CD14-positive monocyte (primary cell): ENCODE data around the gene PAPOLA. TPM values are rescaled to one million over a fixed set of nuclear protein-coding genes. Genes with fewer than 3 reads are reported as not detected.

Experiments used
- DNase-seq, 3 donors: peaks; one replicate each; pipeline ENCODE4 v3.0.0-alpha.2; 2011 to 2022
- H2AFZ ChIP-seq: 2 replicates; pipeline ENCODE4 v1.6.0; 2012; ENCODE audit warnings: mild to moderate bottlenecking, low read depth, low read length, inconsistent platforms; ENCODE audit not compliant: insufficient read depth, poor library complexity, severe bottlenecking
- H3K27ac ChIP-seq, 2 donors: 1 replicate in 1 of 2; 2 replicates in 1 of 2; pipeline ENCODE4 v1.5.1; 2012 to 2013; ENCODE audit warnings: low read length in 2 of 2, control low read depth in 1 of 2, inconsistent platforms in 1 of 2, low read depth in 1 of 2, mild to moderate bottlenecking in 1 of 2
- H3K27me3 ChIP-seq, 2 donors: one replicate each; pipeline versions ENCODE4 v1.6.0 to v1.6.1; 2011 to 2013; ENCODE audit warnings: low read length in 2 of 2; ENCODE audit not compliant: control insufficient read depth in 2 of 2, insufficient read depth in 2 of 2
- H3K36me3 ChIP-seq, 2 donors: replicated peaks in 1 of 2; 1 replicate in 1 of 2; 2 replicates in 1 of 2; pipeline versions ENCODE4 v1.5.1 to v1.6.1; 2012 to 2013; ENCODE audit warnings: low read length in 2 of 2, control low read depth in 1 of 2, inconsistent platforms in 1 of 2, mild to moderate bottlenecking in 1 of 2; ENCODE audit not compliant: insufficient read depth in 2 of 2, control insufficient read depth in 1 of 2
- H3K4me1 ChIP-seq, 2 donors: 1 replicate in 1 of 2; 2 replicates in 1 of 2; pipeline versions ENCODE4 v1.5.1 to v1.6.1; 2012 to 2013; ENCODE audit warnings: low read length in 2 of 2, control low read depth in 1 of 2, inconsistent platforms in 1 of 2, mild to moderate bottlenecking in 1 of 2, moderate library complexity in 1 of 2; ENCODE audit not compliant: insufficient read depth in 2 of 2, control insufficient read depth in 1 of 2
- H3K4me2 ChIP-seq: replicated peaks from 2 replicates; pipeline ENCODE3; 2012; ENCODE audit warnings: low read length, moderate library complexity, mild to moderate bottlenecking; ENCODE audit not compliant: poor library complexity, severe bottlenecking; ENCODE audit errors: extremely low read depth
- H3K4me3 ChIP-seq, 3 experiments: fragments of 200-600 bp in 1 of 3; sonication (generic) in 1 of 3; replicated peaks in 1 of 3; 1 replicate in 2 of 3; 2 replicates in 1 of 3; pipeline ENCODE4 v1.5.1; 2011 to 2013; ENCODE audit warnings: low read length in 3 of 3, mild to moderate bottlenecking in 3 of 3, control low read depth in 2 of 3, low read depth in 2 of 3, inconsistent platforms in 1 of 3, moderate library complexity in 1 of 3
- H3K79me2 ChIP-seq: 2 replicates; pipeline ENCODE4 v1.6.0; 2012; ENCODE audit warnings: mild to moderate bottlenecking, control low read depth, inconsistent platforms, low read length, moderate library complexity; ENCODE audit not compliant: insufficient read depth
- H3K9ac ChIP-seq: 2 replicates; pipeline ENCODE4 v1.6.0; 2017; ENCODE audit warnings: low read length, mild to moderate bottlenecking; ENCODE audit not compliant: insufficient read depth, poor library complexity, severe bottlenecking
- H3K9me3 ChIP-seq, 2 donors: replicated peaks in 1 of 2; 1 replicate in 1 of 2; 2 replicates in 1 of 2; pipeline versions ENCODE4 v1.5.1 to v1.6.1; 2012 to 2013; ENCODE audit warnings: low read length in 2 of 2, control low read depth in 1 of 2; ENCODE audit not compliant: control insufficient read depth in 1 of 2, insufficient read depth in 1 of 2
- H4K20me1 ChIP-seq: 2 replicates; pipeline ENCODE4 v1.6.0; 2012; ENCODE audit warnings: mild to moderate bottlenecking, low read length, control low read depth, moderate library complexity; ENCODE audit not compliant: insufficient read depth
- H3K27ac Mint-ChIP-seq, 7 donors: one replicate each; pipeline ENCODE4 v1.8.0; 2020; ENCODE audit warnings: mild to moderate bottlenecking in 7 of 7, mixed read lengths in 7 of 7, moderate library complexity in 6 of 7, inconsistent platforms in 2 of 7
- H3K27me3 Mint-ChIP-seq, 3 donors: one replicate each; pipeline ENCODE4 v1.8.0; 2021 to 2022; ENCODE audit warnings: low read depth in 3 of 3, mild to moderate bottlenecking in 3 of 3, mixed read lengths in 3 of 3, moderate library complexity in 3 of 3, inconsistent platforms in 1 of 3
- H3K36me3 Mint-ChIP-seq, 2 donors: one replicate each; pipeline ENCODE4 v1.8.0; 2020; ENCODE audit warnings: mixed read lengths in 2 of 2, inconsistent platforms in 1 of 2, mild to moderate bottlenecking in 1 of 2
- H3K4me1 Mint-ChIP-seq: one replicate; pipeline ENCODE4 v1.8.0; 2020; ENCODE audit warnings: mild to moderate bottlenecking, mixed read lengths
- H3K4me3 Mint-ChIP-seq, 2 donors: one replicate each; pipeline ENCODE4 v1.8.0; 2020; ENCODE audit warnings: mild to moderate bottlenecking in 2 of 2, mixed read lengths in 2 of 2, moderate library complexity in 1 of 2
- H3K9me3 Mint-ChIP-seq, 7 donors: one replicate each; pipeline ENCODE4 v1.8.0; 2020 to 2022; ENCODE audit warnings: mixed read lengths in 7 of 7, mild to moderate bottlenecking in 6 of 7, moderate library complexity in 6 of 7, inconsistent platforms in 2 of 7
- CTCF ChIP-seq: fragments of 200-600 bp; IDR thresholded peaks from one replicate; pipeline ENCODE4 v1.8.0; 2022; ENCODE audit warnings: antibody characterized with exemption, mild to moderate bottlenecking
- WGBS: methylation state at CpG from one replicate; pipeline ENCODE4 v1.1.5; 2013; ENCODE audit warnings: missing lambda C conversion rate; ENCODE audit not compliant: insufficient coverage; 5-methylcytosine and 5-hydroxymethylcytosine counted together
- intact Hi-C, 2 donors: fragments of 100-400 bp; cut with micrococcal nuclease; formaldehyde crosslinking; loops; one replicate each; pipeline versions ENCODE4 v1.15.0 to v1.15.1; 2023
- polyA plus RNA-seq, 3 donors: library from polyadenylated mRNA; depleted of rRNA in 1 of 3; unstranded in 2 of 3; stranded (reverse) in 1 of 3; fragments of 300-500 nt in 2 of 3; fragments of >200 nt in 1 of 3; fragmentation: Illumina TruSeq in 2 of 3; gene quantifications; 1 replicate in 2 of 3; 2 replicates in 1 of 3; pipeline ENCODE4 v1.2.3, GENCODE V29; 2012 to 2021

PAPOLA gene
- polyA plus RNA-seq, 3 donors: 57.9 to 87.5 (median 80.3) TPM

DNA sequence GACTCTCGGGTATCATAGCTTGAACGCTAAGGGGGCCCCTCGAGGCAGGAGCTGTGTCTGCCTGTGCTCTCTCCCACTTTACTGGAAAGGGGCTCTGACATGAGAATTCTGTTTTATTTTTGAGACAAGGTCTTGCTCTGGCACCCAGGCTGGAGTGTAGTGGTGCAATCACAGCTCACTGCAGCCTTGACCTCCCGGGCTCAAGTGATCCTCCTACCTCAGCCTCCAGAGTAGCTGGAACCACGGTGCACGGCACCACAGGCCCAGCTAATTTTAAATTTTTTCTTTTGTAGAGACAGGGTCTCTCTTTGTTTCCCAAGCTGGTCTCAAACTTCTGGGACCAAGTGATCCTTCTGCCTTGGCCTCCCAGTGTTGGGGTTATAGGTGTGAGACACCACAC is 77.7 kb downstream of the PAPOLA start:
- intact Hi-C loops: loop anchor here in 1 of 2 donors (10.0 kb wide), 1 partner anchor 155 kb away; no protein-coding TSS in a partner anchor
- no peak for TF ChIP-seq CTCF

DNA sequence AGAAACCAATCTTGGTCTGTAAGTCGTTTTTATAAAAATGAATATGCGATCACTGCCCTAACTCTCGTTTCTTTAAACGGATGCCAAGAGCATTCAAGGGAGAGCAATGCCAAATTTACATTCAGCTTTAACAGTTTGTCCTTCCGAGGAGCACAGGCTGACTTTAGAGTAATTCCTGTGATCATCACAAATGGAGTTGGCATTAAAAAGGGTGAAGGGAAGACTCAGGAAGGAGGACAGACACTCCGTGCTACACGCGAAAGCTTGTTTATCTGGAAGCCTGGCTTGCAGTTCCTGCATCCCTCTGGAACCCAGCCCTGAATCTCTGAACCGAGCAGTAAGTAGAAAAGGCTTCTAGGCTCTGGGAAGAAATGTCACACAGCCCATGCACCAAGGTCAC is 78.4 kb downstream of the PAPOLA start:
- peaks cover 0 to 15% of the 10 kb centered on the region in 2 donors for H3K27me3 ChIP-seq
- 88% methylated on average over 8 of the region's 9 CpGs for WGBS
- intact Hi-C loops: no loop called here
- no peaks in the 10 kb centered on the region for H3K79me2 ChIP-seq
- no peak overlapping the region for H3K27ac Mint-ChIP-seq
- no peaks in the 10 kb centered on the region for H3K36me3 ChIP-seq
- no peak for TF ChIP-seq CTCF
- no peak overlapping the region for H3K4me2 ChIP-seq
- H3K9me3 Mint-ChIP-seq: no peaks in the 10 kb centered on the region
- no peak overlapping the region for H3K4me3 Mint-ChIP-seq
- H3K4me1 Mint-ChIP-seq: peaks cover 3% of the 10 kb centered on the region
- H3K27me3 Mint-ChIP-seq: peaks cover 16 to 26% (median 24%) of the 10 kb centered on the region in 3 donors
- H3K4me1 ChIP-seq: no peaks in the 10 kb centered on the region
- H3K4me3 ChIP-seq: no peak overlapping the region
- H3K9me3 ChIP-seq: no peaks in the 10 kb centered on the region
- H4K20me1 ChIP-seq: no peaks in the 10 kb centered on the region
- H3K27ac ChIP-seq: no peak overlapping the region
- no peak overlapping the region for H2AFZ ChIP-seq
- DNase-seq: no peak
- no peaks in the 10 kb centered on the region for H3K36me3 Mint-ChIP-seq
- no peak overlapping the region for H3K9ac ChIP-seq

More for the DNA sequence above, 77.7 kb downstream of the PAPOLA start:
- peaks cover 0 to 13% of the 10 kb centered on the region in 2 donors for H3K27me3 ChIP-seq
- no peak overlapping the region for H2AFZ ChIP-seq
- DNase-seq: no peak
- no peak overlapping the region for H3K4me3 ChIP-seq
- H3K79me2 ChIP-seq: no peaks in the 10 kb centered on the region
- H3K9me3 Mint-ChIP-seq: no peaks in the 10 kb centered on the region
- whole genome bisulfite sequencing: 100% methylated on average over 3 of the region's 6 CpGs
- no peaks in the 10 kb centered on the region for H3K36me3 ChIP-seq
- H3K27me3 Mint-ChIP-seq: peaks cover 15 to 21% (median 18%) of the 10 kb centered on the region in 3 donors
- no peak overlapping the region for H3K9ac ChIP-seq
- H3K27ac ChIP-seq: no peak overlapping the region
- H3K4me2 ChIP-seq: no peak overlapping the region
- no peaks in the 10 kb centered on the region for H3K36me3 Mint-ChIP-seq
- H3K27ac Mint-ChIP-seq: no peak overlapping the region
- no peaks in the 10 kb centered on the region for H3K9me3 ChIP-seq
- H4K20me1 ChIP-seq: no peaks in the 10 kb centered on the region
- H3K4me3 Mint-ChIP-seq: no peak overlapping the region
- H3K4me1 Mint-ChIP-seq: peaks cover 3% of the 10 kb centered on the region
- no peaks in the 10 kb centered on the region for H3K4me1 ChIP-seq
